GM18502 (cell line): ENCODE measurements around the gene PTGES3L.
"Not testable (repeated sequence)": the region's sequence is repeated elsewhere in the genome, so short reads cannot be mapped to it uniquely, and the experiment has no call there.

Experiments used
- ATAC-seq: cut with Tn5 transposase; IDR thresholded peaks from one replicate; pipeline ENCODE4 v1.9.1; 2021; ENCODE audit warnings: mild to moderate bottlenecking; ENCODE audit not compliant: unreplicated experiment, poor library complexity

The PTGES3L gene

DNA sequence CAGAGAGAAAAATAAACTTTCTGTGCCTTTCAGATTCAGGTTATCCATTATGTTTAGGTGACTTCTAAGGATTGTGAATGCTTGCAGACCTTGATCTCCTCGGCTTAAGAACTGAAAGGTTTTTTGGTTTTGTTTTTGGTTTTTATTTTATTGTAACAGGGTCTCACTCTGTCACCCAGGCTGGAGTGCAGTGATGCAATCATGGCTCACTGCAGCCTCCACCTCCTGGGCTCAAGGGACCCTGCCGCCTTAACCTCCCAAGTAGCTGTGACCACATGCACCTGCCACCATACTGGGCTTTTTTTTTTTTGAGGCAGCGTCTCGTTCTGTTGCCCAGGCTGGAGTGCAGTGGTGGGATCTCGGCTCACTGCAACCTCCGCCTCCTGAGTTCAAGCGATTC lies 56.4 kb downstream of the PTGES3L start:
- ATAC-seq, result not testable (repeated sequence)

GRCh38 chr17:42922294-42922693 lies 57.6 kb downstream of the PTGES3L start:
- no peak for ATAC-seq

- ATAC-seq, result no peak
Measured at GRCh38 chr17:42920922-42921321, 59.0 kb downstream of the PTGES3L start.

DNA sequence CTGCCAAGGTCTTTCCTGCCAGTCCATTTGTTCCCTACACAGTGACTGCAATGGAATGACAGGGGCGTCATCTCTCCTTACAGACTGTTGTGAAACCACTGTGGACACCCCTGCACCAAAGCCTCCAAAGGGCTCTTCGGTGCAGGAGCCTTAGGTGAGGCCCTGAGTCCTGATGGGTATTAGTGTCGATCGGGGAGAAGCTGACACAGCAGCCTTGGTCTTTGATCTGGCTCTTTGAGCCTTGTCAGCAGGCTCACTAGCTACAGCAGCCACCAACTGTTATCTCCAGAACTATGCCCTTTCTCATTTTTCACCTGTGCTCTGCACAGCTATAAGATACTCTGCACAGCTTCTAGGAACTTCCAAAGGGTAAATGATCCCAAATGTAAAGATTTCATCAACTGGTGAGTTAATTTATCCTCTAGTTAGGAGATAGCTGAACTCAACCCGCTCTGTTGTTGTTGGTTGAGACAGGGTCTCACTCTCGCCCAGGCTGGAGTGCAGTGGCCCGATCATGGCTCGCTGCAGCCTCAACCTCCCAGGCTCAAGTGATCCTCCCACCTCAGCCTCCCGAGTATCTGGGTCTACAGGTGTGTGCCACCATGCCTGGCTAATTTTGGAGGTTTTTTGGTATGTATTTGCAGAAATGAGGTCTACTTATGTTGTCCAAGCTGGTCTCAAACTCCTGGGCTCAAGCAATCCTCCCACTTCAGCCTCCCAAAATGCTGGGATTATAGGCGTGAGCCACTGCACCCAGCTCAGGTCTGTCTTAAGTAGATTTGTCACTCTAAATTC lies 59.6 kb downstream of the PTGES3L start:
- no peak for ATAC-seq

DNA sequence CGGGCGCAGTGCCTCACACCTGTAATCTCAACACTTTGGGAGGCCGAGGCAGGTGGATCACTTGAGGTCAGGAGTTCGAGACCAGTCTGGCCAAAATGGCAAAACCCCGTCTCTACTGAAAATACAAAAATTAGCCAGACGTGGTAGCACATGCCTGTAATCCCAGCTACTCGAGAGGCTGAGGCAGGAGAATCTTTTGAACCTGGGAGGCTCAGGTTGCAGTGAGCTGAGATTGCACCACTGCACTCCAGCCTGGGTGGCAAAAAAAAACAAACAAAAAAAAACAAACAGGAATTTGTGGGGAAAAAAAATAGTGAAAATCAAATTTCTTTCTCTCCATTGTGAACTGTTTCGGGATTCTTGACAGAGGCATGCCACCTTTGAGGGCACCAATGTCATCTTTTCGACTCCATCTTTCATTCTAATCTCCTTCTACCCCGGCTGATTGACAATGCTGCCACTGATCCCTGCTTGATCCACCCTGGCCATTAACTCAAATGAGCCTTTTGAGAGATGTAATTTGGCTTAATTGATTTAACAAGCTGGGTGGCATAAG lies 60.3 kb downstream of the PTGES3L start:
- ATAC-seq, result not testable (repeated sequence)

DNA sequence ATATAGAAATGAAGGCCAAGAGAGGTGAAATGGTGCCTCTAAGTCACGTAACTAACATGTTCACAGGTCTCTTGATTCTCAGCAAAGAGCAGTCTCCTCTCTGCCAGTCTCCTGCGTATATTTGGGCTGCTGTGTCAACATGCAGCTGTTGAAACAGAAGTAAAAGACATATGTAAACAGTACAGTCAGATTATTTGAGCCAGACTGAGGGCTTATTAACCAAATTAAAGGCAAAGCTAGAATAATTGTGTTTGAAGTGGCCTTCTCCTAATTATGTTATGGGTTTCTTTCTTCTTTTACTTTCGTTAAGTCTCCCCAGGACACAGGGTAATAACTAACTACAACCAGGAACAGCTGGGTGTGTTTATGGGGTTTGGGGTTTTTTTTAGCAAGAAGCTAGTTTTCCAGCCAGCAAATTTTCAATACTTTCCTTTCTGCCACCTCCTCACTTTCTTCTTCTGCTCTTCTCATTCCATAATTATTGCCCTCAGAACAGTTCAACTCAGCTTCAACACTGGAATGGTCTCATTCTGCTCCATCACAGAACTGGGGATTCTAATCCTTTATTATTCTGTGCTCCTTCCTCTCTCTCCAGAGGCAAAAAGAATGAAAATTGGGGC lies 60.9 kb downstream of the PTGES3L start:
- ATAC-seq, result no peak
